Measurements from ENCODE around the gene AK1. TPM values are rescaled to one million over a fixed set of nuclear protein-coding genes. Genes with fewer than 3 reads are reported as not detected.

Gene AK1
- total and polyA plus RNA-seq, 10 of the 15 experiments (the other 5 are each of a cell fraction or from before 2014, with no cell fraction given): 0.23 to 3.1 (median 1.8) TPM

GRCh38 chr9:127913682-127914081 is 36.2 kb upstream of the AK1 start (continued):
- TF ChIP-seq, protein P1, sequence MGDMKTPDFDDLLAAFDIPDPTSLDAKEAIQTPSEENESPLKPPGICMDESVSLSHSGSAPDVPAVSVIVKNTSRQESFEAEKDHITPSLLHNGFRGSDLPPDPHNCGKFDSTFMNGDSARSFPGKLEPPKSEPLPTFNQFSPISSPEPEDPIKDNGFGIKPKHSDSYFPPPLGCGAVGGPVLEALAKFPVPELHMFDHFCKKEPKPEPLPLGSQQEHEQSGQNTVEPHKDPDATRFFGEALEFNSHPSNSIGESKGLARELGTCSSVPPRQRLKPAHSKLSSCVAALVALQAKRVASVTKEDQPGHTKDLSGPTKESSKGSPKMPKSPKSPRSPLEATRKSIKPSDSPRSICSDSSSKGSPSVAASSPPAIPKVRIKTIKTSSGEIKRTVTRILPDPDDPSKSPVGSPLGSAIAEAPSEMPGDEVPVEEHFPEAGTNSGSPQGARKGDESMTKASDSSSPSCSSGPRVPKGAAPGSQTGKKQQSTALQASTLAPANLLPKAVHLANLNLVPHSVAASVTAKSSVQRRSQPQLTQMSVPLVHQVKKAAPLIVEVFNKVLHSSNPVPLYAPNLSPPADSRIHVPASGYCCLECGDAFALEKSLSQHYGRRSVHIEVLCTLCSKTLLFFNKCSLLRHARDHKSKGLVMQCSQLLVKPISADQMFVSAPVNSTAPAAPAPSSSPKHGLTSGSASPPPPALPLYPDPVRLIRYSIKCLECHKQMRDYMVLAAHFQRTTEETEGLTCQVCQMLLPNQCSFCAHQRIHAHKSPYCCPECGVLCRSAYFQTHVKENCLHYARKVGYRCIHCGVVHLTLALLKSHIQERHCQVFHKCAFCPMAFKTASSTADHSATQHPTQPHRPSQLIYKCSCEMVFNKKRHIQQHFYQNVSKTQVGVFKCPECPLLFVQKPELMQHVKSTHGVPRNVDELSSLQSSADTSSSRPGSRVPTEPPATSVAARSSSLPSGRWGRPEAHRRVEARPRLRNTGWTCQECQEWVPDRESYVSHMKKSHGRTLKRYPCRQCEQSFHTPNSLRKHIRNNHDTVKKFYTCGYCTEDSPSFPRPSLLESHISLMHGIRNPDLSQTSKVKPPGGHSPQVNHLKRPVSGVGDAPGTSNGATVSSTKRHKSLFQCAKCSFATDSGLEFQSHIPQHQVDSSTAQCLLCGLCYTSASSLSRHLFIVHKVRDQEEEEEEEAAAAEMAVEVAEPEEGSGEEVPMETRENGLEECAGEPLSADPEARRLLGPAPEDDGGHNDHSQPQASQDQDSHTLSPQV (IDR thresholded peaks at IDR 0.05): no peak
- TF ChIP-seq USF1 (IDR thresholded peaks at IDR 0.05; ENCODE audit: borderline replicate concordance, extremely low read length, insufficient read depth, low read depth, low read length) (no peak), MEF2B (IDR thresholded peaks at IDR 0.05; ENCODE audit: partially characterized antibody, poor library complexity, severe bottlenecking) (no peak), RAD51 (IDR thresholded peaks at IDR 0.05) (no peak)

GRCh38 chr9:127912882-127913281 is 35.4 kb upstream of the AK1 start:
- no peak for DNase-seq (ENCODE audit: low read depth, low spot score)
- Histone ChIP-seq H3K27me3 (replicated peaks in 1 of 2; ENCODE audit: control insufficient read depth in 2 of 2, insufficient read depth in 2 of 2, low read length in 1 of 2) (no peaks in the 10 kb centered on the region), H2AFZ (ENCODE audit: control insufficient read depth, low read depth, low read length) (no peak overlapping the region), H3K4me3 (no peak overlapping the region), H4K20me1 (ENCODE audit: control insufficient read depth, insufficient read depth) (no peaks in the 10 kb centered on the region), H3K79me2 (ENCODE audit: control insufficient read depth, insufficient read depth, low read length) (peaks cover 39% of the 10 kb centered on the region), H3K4me1 (ENCODE audit: control insufficient read depth, insufficient read depth, low read length) (peaks cover 45% of the 10 kb centered on the region), H3K4me2 (ENCODE audit: control insufficient read depth, insufficient read depth) (no peak overlapping the region; the same call in 1 of the 2 replicates), H3K36me3 (ENCODE audit: control insufficient read depth in 2 of 2, insufficient read depth in 2 of 2, low read length in 1 of 2) (peaks cover 10 to 22% of the 10 kb centered on the region in 2 experiments; a peak in 2 of 4 replicates), H3K9me3 (replicated peaks; ENCODE audit: control insufficient read depth, insufficient read depth, low read length) (no peaks in the 10 kb centered on the region), H3K9ac (ENCODE audit: control insufficient read depth, insufficient read depth, low read length) (no peak overlapping the region), H3K27ac (ENCODE audit: control insufficient read depth, insufficient read depth) (peak overlapping the region; percentile 9; the same call in 1 of the 2 replicates)
- WGBS (ENCODE audit: insufficient coverage, insufficient replicate concordance, low lambda C conversion rate, missing lambda C conversion rate): 99% methylated on average over 5 of the region's 5 CpGs
- TF ChIP-seq SPI1 (IDR thresholded peaks at IDR 0.05; ENCODE audit: borderline replicate concordance, insufficient read depth, low read depth, low read length) (0 out of 2 replicates have a peak, but pooled peaks have one; percentile 36), NFYA (IDR thresholded peaks at IDR 0.05; ENCODE audit: borderline replicate concordance, low read depth, low read length) (no peak), REST (IDR thresholded peaks at IDR 0.05; ENCODE audit: low read depth, low read length) (no peak), POLR2A (IDR thresholded peaks at IDR 0.05; ENCODE audit: low read depth, low read length) (no peak), NR2C2 (IDR thresholded peaks at IDR 0.05; ENCODE audit: borderline replicate concordance, control insufficient read depth, insufficient read length, low read depth) (no peak)
- RAD21 ChIA-PET (ENCODE audit: unreplicated experiment): interaction anchor here (0.9 to 1.7 kb wide), 4 partner anchors 9 to 142 kb away, joined by 3 to 4 read pairs (median 3); partner anchors contain the start of gene ST6GALNAC6
- no peak for FAIRE-seq
- POLR2A ChIA-PET: interaction anchor here (1.4 to 6.9 kb wide), 2 partner anchors 11 to 23 kb away, joined by 3 to 166 read pairs; partner anchors contain the start of gene ST6GALNAC6
- BruUV-seq (replicated peaks): no TSS peak
- in situ Hi-C loops (cut with MboI) (loop anchor here (5.0 kb wide), 1 partner anchor 176 kb away; the partner anchor contains the start of gene TOR2A), intact Hi-C loops (cut with micrococcal nuclease; ENCODE audit: unreplicated experiment) (no loop called here)
- CTCF ChIA-PET: interaction anchor here (0.6 to 1.7 kb wide), 3 partner anchors 9 to 136 kb away, joined by 3 to 7 read pairs (median 5); no protein-coding TSS in a partner anchor
- no peak for ATAC-seq
- SMC1A ChIA-PET (ENCODE audit: uncharacterized antibody, unreplicated experiment): interaction anchor here (0.7 to 1.0 kb wide), 2 partner anchors 8 to 134 kb away, joined by 3 read pairs; no protein-coding TSS in a partner anchor

Data from GM12878 (cell line).